Caco-2 (cell line): ENCODE data around the gene ANXA8. TPM values are rescaled to one million over a fixed set of nuclear protein-coding genes. Genes with fewer than 3 reads are reported as not detected.

ENCODE experiments used
- BruUV-seq: library from RNA; stranded (reverse); fragments of 400-500 nt; replicated peaks from 2 replicates; lab custom pipeline; 2021; lab: Mats Ljungman, UMichigan
- CTCF ChIA-PET: fragments of 300-600 bp; sonication (Branson Sonifier 250); formaldehyde crosslinking; loops from one replicate; lab custom pipeline; 2022; ENCODE audit warnings: antibody characterized with exemption; lab: Charles Lee
- POLR2A ChIA-PET: fragments of 300-600 bp; sonication (Branson Sonifier 250); formaldehyde crosslinking; loops from one replicate; lab custom pipeline; 2022; ENCODE audit warnings: antibody characterized with exemption; lab: Charles Lee
- DNase-seq, 2 experiments: peaks; one replicate each; pipeline versions ENCODE4 v3.0.0 to v3.0.0-alpha.2; 2020 to 2022
- H3K27me3 ChIP-seq: replicated peaks from 2 replicates; pipeline ENCODE4 v1.6.0; 2011; ENCODE audit warnings: low read length; ENCODE audit not compliant: control insufficient read depth, insufficient read depth
- H3K36me3 ChIP-seq: 2 replicates; pipeline ENCODE4 v1.5.1; 2011; ENCODE audit warnings: low read length; ENCODE audit not compliant: control insufficient read depth, insufficient read depth
- H3K4me1 ChIP-seq: fragments of 250-450 bp; sonication (Bioruptor Pico); 2 replicates; pipeline ENCODE4 v1.5.1; 2020; ENCODE audit warnings: mild to moderate bottlenecking
- H3K4me3 ChIP-seq: 2 replicates; pipeline ENCODE4 v1.5.1; 2011; ENCODE audit warnings: low read depth, mild to moderate bottlenecking, control low read depth, low read length
- H3K9me3 ChIP-seq: fragments of 250-450 bp; sonication (Bioruptor Pico); 2 replicates; pipeline ENCODE4 v1.5.1; 2020; ENCODE audit warnings: mild to moderate bottlenecking, moderate library complexity
- H3K27ac Mint-ChIP-seq: one replicate; pipeline ENCODE4 v1.8.0; 2022; ENCODE audit warnings: mixed read lengths; ENCODE audit not compliant: unreplicated experiment
- H3K27me3 Mint-ChIP-seq: one replicate; pipeline ENCODE4 v1.8.0; 2022; ENCODE audit warnings: mixed read lengths; ENCODE audit not compliant: insufficient read depth, unreplicated experiment
- H3K36me3 Mint-ChIP-seq: one replicate; pipeline ENCODE4 v1.8.0; 2022; ENCODE audit warnings: mild to moderate bottlenecking, mixed read lengths; ENCODE audit not compliant: insufficient read depth, unreplicated experiment
- H3K4me1 Mint-ChIP-seq: one replicate; pipeline ENCODE4 v1.8.0; 2022; ENCODE audit warnings: low read depth, mixed read lengths; ENCODE audit not compliant: unreplicated experiment
- H3K4me3 Mint-ChIP-seq: one replicate; pipeline ENCODE4 v1.8.0; 2022; ENCODE audit warnings: mild to moderate bottlenecking, moderate library complexity, mixed read lengths; ENCODE audit not compliant: unreplicated experiment
- H3K9me3 Mint-ChIP-seq: one replicate; pipeline ENCODE4 v1.8.0; 2022; ENCODE audit warnings: mixed read lengths; ENCODE audit not compliant: unreplicated experiment
- intact Hi-C: fragments of 100-400 bp; cut with micrococcal nuclease; formaldehyde crosslinking; loops from one replicate; pipeline ENCODE4 v1.10.0; 2022; ENCODE audit not compliant: unreplicated experiment
- total RNA-seq: library from RNA; stranded (reverse); gene quantifications from 2 replicates; pipeline ENCODE4 v1.2.3, GENCODE V29; 2022
- TF ChIP-seq, protein P1 (sequence below), 2 experiments: fragments of 200-600 bp in 1 of 2; IDR thresholded peaks; 1 replicate in 1 of 2; 2 replicates in 1 of 2; pipeline versions ENCODE4 v1.5.1 to v1.8.0; 2011 to 2022; ENCODE audit warnings: antibody characterized with exemption in 1 of 2, control low read depth in 1 of 2, inconsistent platforms in 1 of 2, low read depth in 1 of 2, low read length in 1 of 2, mild to moderate bottlenecking in 1 of 2, moderate library complexity in 1 of 2; ENCODE audit not compliant: insufficient read depth in 1 of 2, severe bottlenecking in 1 of 2, unreplicated experiment in 1 of 2

Gene ANXA8
- total RNA-seq, 1 experiment from 2014 or later = 20.9 TPM

DNA sequence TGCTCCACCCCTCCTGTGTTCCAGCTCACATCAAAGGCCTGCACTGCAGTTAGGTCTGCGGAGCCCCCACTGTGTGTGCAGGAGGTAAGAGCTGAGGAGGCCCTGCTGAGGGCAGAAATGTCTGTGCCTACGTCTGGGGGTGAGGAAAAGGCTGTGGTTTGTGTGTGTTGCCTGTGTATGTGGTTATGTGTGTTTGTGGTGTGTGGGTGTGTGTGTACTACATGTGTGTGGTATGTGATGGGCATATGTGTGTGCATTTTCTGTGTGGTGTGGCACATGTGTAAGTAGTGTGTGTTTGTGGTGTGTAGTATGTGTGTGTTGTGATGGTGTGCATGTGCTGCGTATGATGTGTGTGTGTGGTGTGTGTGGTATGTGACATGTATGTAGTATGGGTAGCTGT is 36.2 kb downstream of the ANXA8 start:
- POLR2A ChIA-PET = no interaction called here

DNA sequence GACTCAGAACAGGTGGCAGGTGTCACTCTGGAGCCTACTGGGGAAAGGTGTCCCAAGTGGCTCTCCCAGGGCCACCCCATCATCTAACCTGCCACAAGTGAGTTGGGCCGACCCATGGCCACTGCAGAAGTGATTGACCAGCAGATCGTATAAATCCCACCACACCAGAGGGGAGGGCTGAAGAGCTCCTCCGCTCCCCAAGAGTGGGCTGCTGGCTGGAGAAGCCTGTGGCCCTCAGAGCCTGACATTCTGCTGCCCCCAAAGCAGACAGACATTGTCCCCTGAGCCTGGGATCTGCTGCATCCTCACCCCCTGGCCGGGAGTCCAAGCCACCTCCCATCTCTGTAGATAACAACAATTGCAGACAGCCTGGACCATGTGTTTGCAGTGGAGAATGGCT is 36.7 kb downstream of the ANXA8 start:
- TF ChIP-seq, protein P1, sequence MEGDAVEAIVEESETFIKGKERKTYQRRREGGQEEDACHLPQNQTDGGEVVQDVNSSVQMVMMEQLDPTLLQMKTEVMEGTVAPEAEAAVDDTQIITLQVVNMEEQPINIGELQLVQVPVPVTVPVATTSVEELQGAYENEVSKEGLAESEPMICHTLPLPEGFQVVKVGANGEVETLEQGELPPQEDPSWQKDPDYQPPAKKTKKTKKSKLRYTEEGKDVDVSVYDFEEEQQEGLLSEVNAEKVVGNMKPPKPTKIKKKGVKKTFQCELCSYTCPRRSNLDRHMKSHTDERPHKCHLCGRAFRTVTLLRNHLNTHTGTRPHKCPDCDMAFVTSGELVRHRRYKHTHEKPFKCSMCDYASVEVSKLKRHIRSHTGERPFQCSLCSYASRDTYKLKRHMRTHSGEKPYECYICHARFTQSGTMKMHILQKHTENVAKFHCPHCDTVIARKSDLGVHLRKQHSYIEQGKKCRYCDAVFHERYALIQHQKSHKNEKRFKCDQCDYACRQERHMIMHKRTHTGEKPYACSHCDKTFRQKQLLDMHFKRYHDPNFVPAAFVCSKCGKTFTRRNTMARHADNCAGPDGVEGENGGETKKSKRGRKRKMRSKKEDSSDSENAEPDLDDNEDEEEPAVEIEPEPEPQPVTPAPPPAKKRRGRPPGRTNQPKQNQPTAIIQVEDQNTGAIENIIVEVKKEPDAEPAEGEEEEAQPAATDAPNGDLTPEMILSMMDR (IDR thresholded peaks at IDR 0.05; ENCODE audit: insufficient read depth in 1 of 2, low read depth in 1 of 2, low read length in 1 of 2, severe bottlenecking in 1 of 2, unreplicated experiment in 1 of 2) = no peak
- Histone ChIP-seq H3K9me3 (peaks cover 17% of the 10 kb centered on the region), H3K36me3 (no peaks in the 10 kb centered on the region), H3K27me3 (no peaks in the 10 kb centered on the region), H3K4me3 (no peak overlapping the region), H3K4me1 (no peaks in the 10 kb centered on the region)
- Mint-ChIP-seq H3K9me3 (peaks cover 12% of the 10 kb centered on the region), H3K27ac (no peak overlapping the region), H3K36me3 (no peaks in the 10 kb centered on the region), H3K4me3 (no peak overlapping the region), H3K4me1 (peaks cover 3% of the 10 kb centered on the region), H3K27me3 (no peaks in the 10 kb centered on the region)
- ChIA-PET POLR2A (no interaction called here), CTCF (no interaction called here)
- BruUV-seq = no TSS peak
- DNase-seq = no peak
- intact Hi-C loops = no loop called here

More for the DNA sequence above, 36.2 kb downstream of the ANXA8 start:
- CTCF ChIA-PET = no interaction called here
- Mint-ChIP-seq H3K4me3 (no peak overlapping the region), H3K27ac (no peak overlapping the region), H3K9me3 (peaks cover 12% of the 10 kb centered on the region), H3K36me3 (no peaks in the 10 kb centered on the region), H3K4me1 (no peaks in the 10 kb centered on the region), H3K27me3 (no peaks in the 10 kb centered on the region)
- TF ChIP-seq, protein P1 (IDR thresholded peaks at IDR 0.05; ENCODE audit: insufficient read depth in 1 of 2, low read depth in 1 of 2, low read length in 1 of 2, severe bottlenecking in 1 of 2, unreplicated experiment in 1 of 2) = no peak
- Histone ChIP-seq H3K4me1 (peaks cover 4% of the 10 kb centered on the region; the same call in 1 of the 2 replicates), H3K36me3 (no peaks in the 10 kb centered on the region), H3K9me3 (peaks cover 17% of the 10 kb centered on the region), H3K4me3 (no peak overlapping the region), H3K27me3 (no peaks in the 10 kb centered on the region)
- no TSS peak for BruUV-seq
- DNase-seq = no peak
- intact Hi-C loops = no loop called here

DNA sequence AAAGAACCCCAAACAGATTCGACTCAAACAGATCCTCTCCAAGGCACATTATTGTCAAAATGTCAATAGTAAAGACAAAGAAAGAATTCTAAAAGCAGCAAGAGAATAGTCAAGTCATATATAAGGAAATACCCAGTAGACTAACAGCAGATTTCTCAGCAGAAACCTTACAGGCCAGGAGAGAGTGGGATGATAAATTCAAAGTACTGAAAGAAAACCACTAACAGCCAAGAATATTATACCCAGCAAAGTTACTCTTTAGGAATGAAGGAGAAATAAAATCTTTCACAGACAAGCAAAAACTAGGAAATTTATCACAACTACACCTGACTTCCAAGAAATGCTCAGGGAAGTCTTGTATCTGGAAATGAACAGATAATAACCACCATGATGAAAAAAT is 38.2 kb downstream of the ANXA8 start:
- Mint-ChIP-seq H3K36me3 (no peaks in the 10 kb centered on the region), H3K27ac (no peak overlapping the region), H3K4me1 (peaks cover 6% of the 10 kb centered on the region), H3K9me3 (peaks cover 12% of the 10 kb centered on the region), H3K27me3 (no peaks in the 10 kb centered on the region), H3K4me3 (no peak overlapping the region)
- H3K36me3 ChIP-seq = no peaks in the 10 kb centered on the region
- H3K4me1 ChIP-seq = no peaks in the 10 kb centered on the region
- POLR2A ChIA-PET = no interaction called here
- CTCF ChIA-PET = no interaction called here
- no peak for DNase-seq
- intact Hi-C loops = no loop called here
- peaks cover 17% of the 10 kb centered on the region for H3K9me3 ChIP-seq
- no peaks in the 10 kb centered on the region for H3K27me3 ChIP-seq
- no TSS peak for BruUV-seq
- no peak overlapping the region for H3K4me3 ChIP-seq
- TF ChIP-seq, protein P1 (IDR thresholded peaks at IDR 0.05; ENCODE audit: insufficient read depth in 1 of 2, low read depth in 1 of 2, low read length in 1 of 2, severe bottlenecking in 1 of 2, unreplicated experiment in 1 of 2) = no peak
